HG03196 (cell line): Measurements from ENCODE around the gene MPHOSPH10.
"Not testable (repeated sequence)": the region's sequence is repeated elsewhere in the genome, so short reads cannot be mapped to it uniquely, and the experiment has no call there.

Experiments used
- ATAC-seq: cut with Tn5 transposase; IDR thresholded peaks from one replicate; pipeline ENCODE4 v1.9.1; 2021; ENCODE audit not compliant: unreplicated experiment

MPHOSPH10 gene

DNA sequence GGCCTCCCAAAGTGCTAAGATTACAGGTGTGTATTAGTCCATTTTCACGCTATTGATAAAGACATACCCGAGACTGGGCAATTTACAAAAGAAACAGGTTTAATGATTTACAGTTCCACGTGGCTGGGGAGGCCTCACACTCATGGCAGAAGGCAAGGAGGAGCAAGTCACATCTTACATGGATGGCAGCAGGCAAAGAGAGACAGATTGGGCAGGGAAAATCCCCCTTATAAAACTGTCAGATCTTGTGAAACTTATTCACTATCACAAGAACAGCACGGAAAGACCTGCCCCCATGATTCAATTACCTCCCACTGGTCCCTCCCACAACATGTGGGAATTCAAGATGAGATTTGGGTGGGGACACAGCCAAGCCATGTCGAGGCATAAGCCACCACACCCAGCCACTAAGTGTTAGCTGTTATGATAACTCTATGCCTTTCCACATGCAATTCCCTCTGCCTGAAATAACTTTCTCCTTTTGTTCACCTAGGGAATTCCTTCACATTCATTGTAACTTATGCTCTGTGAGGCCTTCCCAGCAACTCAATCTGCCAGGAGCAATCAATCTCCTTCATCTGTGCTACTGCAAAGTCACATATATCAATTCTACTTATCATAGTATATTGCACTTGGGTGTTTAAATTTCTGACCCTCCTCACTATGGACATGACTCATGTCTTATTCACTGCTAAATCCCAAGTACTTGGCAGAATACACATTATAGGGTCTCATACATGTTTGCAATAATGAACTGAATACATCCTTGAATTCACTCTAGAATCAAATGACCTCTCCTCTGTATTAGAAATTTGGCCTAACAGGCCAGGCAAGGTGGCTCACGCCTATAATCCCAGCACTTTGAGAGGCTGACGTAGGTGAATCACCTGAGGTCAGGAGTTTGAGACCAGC lies 7.8 kb upstream of the MPHOSPH10 start:
- no peak for ATAC-seq

DNA sequence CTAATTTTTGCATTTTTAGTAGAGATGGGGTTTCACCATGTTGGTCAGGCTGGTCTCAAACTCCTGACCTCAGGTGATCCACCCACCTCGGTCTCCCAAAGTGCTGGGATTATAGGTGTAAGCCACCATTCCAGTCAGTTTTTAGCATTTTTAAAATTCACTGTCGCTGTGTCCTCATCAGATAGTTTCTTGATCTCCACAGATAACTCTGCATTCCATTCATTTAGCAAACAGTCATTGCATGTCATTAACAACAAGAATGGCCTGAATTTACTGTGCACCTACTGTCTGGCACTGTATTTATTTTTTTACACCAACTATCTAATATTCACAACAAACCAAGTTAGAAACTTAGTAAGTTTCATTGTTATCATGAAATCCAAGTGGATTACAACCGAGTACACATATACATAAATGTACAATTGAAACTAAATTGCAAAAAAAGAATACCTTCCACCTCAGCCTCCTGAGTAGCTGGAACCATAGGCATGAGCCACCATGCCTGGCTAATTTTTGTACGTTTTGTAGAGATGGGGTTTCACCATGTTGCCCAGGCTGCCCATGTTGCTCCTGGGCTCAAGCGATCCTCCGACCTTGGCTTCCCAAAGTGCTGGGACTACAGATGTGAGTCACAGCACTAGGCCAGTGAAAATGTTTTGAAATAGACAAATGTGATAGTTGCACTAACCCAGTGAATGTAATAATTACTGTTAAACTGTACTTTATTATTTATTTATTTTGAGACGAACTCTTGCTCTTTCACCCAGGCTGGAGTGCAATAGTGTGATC lies 4.7 kb upstream of the MPHOSPH10 start:
- ATAC-seq = no peak

DNA sequence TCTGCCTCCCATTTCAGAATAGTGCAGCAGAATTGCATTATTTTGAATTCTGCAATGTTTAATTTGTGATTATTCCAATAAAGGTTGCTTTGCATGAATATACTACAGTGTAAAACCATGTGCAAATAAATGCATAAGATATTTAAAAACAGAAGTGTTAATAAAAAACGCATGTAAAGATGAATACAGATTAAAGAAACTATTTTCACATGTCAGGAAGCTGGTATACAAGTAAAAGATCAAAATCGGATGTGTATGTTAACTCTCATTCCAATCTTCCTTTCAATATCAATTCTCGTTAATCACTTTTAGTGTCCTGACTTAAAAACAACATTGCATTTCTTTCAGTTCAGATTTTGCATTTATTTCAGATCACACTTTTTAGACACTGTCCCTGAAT lies 3.5 kb upstream of the MPHOSPH10 start:
- no peak for ATAC-seq

DNA sequence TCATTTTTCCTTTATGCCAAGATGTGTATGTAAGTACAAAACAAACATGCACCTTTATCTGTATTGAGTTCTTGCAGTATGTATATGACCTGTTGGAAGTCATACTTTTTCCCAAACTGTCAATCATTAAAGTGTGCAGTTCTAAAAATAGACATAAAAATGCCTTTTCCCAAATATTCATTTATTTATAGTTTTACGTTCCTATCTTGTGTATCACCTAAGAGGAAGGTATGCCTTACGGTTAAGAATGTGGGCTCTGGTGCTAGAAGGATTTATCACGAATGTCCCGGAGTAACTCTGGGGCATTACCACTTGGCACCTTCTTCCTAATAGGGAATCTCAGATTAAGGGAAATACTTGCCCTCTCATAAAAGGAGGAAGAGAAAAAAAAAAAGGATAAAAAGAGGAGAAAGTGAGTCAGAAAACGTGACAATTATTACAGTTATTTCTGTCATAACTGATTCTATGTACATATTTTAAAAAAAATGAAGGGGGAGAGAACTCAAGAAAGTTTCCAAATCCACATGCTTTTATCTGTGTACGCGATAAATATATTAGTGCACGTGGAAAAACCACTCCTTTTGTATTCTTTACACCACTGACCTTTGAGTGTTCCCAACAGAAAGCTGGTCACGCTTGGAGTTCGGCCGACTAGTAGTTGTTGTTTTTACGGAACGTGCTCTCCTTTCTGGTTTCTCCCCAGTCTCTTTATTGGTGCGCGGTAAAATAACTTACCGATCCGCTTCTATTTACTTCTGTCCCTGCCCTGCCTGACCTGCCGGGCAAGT lies 1.1 kb upstream of the MPHOSPH10 start:
- ATAC-seq = peak; percentile 3

DNA sequence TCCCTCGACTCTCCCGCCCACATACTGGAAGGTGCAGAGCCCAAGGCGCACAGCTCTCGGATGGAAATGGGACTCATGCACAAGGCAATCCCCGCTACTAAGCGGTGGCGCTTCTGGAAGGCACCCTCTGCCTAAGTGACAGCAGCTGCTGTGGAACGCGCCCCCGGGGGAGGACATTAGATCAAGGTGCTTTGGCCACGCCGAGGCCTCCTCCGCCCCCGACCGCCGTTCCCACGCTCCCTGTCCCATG lies 607 bp upstream of the MPHOSPH10 start:
- ATAC-seq = peak; percentile 42

DNA sequence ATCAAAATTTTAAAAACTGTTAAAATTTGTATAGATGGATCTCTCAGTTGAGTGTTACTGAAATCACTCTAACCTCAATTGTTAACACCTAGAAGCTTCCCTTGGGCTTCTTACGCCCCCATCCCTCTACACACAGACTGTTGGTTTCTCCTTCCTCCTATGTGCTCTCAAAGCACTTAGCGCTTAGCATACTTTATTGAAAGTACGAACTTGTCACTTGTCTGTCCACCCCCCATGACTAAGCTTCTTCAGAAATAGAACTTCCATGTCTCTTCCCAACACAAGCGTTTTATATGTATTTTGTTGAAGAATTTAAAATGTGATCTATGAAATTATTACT lies 441 bp downstream of the MPHOSPH10 start:
- peak; percentile 8 for ATAC-seq

DNA sequence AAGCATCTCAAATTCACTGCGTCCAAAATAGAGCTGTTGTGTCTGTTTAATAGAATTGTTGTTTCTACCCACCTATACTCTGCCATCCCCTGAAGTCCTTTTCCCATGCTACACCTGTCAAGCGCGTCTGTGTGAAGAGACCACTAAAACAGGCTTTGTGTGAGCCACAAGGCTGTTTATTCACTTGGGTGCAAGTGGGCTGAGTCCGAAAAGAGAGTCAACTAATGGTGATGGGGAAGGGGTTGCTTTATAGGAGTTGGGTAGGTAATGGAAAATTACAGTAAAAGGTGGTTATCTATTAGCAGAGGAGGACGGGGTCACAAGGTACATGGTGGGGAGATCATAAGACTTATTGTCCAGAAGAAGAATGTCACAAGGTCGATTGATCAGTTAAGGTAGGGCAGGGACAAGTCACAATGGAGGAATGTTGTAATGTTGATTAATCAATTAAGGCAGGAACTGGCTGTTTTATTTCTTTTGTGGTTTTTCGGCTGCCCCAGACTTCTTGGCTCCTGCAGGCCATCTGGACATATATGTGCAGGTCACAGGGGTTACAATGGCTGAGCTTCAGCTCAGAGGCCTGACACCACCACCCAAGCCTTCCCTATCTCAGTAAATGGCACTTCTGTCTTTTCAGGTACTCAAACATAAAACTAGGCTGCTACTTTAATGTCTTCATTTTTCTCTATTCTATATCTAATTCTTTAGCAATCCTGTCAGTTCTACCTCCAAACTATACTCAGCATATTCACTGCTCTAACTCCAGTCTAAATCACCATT lies 1.1 kb downstream of the MPHOSPH10 start:
- not testable (repeated sequence) for ATAC-seq

DNA sequence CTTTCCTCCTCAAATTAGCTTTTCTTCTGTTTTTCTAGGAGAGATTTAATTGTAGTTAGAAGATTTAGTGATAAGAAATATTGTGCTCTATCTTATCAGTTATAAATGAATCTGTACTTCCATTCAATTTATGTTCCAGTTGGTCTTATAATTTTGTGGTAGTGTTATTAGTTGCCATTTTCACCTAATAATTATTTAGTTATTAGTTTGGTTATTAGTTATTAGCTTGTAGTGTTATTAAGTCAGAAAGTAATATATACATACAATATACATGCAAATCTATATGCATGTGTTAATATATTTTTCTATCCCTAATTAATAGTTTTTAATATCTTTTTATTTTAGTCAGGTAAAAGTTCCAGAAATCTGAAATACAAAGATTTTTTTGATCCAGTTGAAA lies 3.2 kb downstream of the MPHOSPH10 start:
- no peak for ATAC-seq

DNA sequence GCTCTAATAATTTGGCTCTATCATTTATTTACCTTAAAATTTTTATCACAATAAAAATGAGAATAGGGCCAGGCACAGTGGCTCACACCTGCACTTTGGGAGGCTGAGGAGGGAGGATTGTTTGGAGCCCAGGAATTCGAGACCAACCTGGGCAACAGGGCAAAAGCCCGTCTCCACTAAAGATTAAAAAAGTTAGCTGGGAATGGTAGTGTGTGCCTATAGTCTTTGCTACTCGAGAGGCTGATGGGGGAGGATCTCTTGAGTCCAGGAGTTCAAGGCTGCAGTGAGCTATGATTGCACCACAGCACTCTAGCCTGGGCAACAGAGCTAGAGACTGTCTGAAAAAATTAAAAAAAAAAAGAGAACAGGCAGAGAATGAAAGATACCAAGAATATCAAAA lies 5.7 kb downstream of the MPHOSPH10 start:
- no peak for ATAC-seq

DNA sequence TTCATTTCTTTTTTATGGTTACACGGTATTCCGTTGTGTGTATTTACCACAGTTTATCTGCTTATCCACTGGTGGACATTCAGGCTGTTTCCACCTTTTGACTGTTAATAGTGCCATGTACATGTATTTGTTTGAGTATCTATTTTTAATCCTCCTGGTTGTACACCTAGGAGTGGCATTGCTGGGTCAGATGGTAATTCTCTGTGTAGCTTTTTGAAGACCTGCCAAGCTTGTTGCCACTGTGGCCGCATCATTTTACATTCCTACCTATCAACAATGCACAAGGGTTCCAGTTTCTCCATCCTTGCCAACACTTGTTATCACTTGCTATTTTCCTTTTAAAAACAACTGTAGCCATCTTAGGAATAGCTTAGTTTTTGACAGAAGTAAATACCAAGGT lies 13.3 kb downstream of the MPHOSPH10 start:
- ATAC-seq = no peak

DNA sequence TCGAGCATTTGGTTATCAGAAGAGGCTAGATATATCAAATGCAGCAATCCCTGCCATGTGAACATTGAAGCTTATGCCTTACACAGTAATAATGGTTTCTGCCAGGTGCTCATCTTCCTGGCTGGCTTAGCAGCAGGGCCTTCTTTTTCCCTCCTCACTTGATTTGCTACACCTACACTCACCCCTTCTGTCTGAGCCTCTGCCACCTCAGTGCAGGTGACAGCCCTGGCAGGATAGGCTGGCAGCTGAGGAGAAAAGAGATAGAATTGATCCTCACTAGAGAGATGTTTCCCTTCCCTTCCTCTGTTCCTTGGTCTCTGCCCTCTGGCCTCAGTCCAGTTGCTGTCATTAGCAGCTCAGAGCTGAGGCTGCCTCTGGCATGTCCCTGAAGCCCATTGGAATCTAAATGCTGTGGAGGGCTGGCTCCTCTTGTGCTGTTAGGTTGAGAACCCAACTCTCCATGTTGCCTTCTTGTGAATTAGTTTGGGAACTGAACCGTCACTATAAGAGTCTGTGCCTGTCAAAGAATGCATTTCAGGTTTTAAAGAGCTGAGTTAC lies 18.2 kb downstream of the MPHOSPH10 start:
- no peak for ATAC-seq

DNA sequence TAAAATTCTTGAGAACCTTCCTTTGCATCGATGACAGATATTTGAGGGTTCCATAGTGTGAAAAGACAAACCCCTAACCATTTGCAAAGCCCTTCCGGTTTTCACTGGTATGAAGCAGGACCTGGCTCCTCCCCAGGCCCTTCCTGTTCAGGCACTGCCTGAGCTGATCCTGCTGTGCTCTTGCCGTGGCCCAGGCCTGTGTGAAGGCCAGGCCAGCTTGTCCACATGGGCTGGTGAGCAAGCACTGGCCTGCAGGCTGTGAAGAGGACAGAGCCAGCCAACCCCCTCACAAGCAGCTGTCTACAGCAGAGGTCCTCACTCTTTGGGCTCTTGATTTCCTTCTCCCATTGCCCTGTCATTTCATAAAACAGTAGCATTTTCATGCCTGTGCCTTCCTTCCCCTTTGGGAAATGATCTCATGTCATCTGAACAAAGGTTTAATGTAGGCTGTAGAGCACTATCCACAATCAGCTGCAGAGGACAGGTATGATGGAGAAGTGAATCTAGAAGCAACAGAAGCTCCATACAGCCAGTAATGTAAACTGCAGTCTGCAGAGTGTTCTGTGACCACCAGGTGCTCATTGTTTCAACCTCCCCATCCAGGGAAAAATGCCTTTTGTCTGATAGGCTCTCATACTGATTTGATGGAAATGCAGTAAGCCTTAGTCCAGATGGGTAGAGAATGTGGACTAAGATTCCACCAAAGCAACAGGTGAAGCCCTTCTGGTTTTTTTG lies 19.8 kb downstream of the MPHOSPH10 start:
- no peak for ATAC-seq

DNA sequence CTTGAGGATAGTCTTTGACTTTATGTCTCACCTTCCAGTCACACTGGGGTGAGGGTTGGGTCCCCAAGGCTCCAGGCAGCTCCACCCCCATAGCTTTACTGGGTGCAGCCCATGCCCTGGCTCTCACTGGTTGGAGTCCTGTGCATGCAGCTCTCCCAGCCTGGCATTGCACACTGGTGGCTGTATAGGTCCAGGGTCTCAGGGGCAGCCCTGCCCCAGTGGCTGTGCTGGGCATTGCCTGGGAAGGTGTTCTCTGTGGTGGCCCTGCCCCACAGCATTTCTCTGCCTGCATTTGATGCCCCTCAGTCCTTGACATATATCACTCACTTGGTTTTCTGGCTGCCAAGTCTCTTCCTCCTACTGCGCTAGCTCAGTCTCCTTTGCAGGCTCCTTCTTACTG lies 21.2 kb downstream of the MPHOSPH10 start:
- ATAC-seq = no peak

DNA sequence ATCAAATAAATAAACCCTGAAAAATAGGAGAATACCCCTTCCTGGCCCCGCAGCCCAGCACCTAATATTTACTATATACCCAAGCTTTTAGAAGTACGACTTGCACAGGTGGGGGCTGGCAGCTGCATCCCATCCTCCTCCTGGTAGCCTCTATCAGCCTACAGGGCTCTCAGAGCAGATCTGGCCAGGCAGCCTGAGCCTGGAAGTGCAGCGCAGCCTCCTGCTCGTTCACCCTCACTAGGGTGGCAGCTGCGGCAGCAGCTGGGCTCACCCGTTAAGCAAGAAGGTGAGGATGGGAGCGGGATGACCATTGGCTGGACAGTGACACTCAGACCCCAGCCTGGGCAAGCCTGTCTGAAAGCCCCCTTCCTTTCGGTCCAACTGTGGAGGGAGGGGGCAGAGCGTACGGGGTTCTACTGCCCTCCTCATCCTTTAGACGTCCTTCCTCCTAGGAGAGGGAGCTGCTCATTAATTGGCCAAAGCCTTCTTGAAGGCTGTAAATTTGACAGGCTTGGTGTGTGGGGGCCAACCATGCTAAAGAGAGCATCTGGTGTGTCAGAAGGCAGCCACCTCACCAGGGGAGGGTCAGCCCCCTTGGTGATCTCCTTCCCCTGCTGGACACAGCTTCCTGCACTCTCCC lies 23.3 kb downstream of the MPHOSPH10 start:
- ATAC-seq = no peak

DNA sequence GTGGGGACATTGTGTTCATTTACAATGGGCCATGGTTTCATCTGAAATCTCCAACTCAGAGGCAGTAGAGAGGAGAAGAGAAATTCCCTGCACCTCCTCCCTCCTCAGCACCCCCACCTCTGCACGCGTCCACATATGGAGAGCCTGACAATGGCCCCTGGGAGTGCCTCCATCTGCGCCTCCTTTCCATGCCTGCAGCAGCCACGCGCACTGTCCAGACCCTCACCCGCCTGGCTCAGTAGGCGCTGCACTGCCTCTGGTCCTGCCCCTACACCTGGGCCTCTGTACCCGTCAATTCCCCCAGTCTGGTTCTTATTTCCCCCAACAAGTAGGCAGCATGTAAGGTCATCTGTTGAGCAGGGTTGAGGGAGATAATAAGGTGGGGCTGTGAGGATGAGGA lies 23.8 kb downstream of the MPHOSPH10 start:
- ATAC-seq = no peak

DNA sequence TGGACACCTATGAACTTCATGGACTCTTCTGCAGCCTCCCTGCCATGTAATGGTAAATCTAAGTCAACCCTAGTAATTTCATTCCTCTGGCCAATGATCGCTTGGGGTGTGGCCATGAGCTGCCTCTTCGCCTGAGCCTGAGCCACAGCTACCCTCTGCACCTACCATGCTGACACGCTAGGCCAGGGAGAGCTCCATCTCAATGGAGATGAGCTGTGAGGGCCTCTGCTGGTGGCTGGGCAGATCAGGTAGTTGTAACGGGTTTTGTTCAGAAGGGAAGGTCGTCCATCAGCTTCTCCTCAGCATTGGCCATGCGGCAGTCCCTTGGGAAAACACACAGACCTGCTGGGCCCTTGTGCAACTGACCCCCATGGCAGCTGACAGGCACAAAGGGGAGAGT lies 24.4 kb downstream of the MPHOSPH10 start:
- no peak for ATAC-seq

DNA sequence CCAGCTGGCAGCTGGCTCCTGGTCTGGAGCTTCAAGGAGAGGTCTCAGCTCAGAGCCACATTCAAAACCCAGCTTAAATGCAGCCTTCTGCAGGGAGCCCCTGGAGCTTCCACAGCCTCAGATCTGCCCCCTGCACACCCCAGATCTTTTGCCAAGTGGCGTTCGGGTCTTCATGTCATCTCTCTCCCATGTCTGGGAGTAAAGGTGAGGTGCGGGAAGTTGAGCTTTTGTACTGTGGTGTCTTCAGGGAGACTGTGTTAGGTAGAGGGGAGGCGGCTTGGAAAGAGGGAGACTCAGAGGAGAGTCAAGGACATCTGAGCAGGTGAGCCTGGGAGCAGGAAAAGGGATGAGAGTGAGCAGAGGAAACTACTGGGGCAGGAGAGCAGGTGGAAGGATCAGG lies 25.4 kb downstream of the MPHOSPH10 start:
- ATAC-seq = no peak

DNA sequence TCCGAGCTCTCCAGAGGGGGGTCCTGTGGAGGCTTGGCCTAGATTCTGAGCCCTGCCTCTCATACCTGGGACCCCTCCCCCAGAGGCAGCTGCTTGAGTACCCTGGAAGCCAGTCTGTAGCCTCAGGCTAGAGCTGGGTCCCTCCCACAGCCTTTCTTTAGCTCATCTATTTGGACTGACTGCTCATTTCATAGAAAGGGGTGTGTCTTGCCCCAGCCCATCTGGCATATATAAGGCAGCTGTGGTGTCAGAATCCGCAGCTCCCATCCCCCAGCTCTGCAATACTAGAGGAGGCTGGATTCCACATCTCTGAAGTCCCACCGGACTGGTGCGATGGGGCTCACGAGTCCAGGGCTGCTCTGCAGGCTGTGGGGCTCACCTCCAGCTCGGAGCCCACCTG lies 26.1 kb downstream of the MPHOSPH10 start:
- no peak for ATAC-seq

DNA sequence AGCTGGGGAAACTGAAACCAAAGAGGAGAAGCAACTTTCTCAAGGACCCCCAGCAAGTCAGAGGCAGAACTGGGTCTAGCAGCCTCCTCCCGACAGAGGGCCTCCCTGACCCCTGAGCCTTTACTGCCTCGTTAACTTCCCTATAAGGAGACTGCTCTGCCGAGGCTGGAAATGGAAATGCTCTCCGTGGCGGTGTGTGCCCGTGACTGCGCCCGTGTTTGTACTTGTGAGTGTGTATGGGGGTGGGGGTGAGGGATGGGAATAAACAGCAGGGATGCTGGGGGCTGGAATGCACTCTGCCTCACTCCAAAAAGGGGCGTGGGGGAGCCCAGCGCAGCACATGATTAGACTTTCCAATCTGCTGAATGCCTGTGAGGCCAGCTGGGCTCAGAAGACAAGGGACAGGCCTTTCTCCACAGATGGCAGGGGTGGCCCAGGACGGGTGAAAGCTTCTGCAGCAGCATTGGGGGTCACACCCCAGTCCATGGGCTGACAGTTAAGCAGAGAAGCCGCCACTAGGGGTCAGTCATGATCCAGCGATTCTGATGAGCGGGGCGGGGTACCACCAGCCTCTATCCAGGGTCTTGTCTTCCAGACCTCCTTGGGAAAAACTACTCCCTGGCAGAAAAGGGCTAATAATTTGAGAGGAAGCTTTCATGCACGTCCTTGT lies 26.8 kb downstream of the MPHOSPH10 start:
- no peak for ATAC-seq
